ENCODE results near the gene TRIM71. TPM values are rescaled to one million over a fixed set of nuclear protein-coding genes. Genes with fewer than 3 reads are reported as not detected.

The TRIM71 gene
- total RNA-seq, 1 experiment from 2014 or later: 0.17 TPM

DNA sequence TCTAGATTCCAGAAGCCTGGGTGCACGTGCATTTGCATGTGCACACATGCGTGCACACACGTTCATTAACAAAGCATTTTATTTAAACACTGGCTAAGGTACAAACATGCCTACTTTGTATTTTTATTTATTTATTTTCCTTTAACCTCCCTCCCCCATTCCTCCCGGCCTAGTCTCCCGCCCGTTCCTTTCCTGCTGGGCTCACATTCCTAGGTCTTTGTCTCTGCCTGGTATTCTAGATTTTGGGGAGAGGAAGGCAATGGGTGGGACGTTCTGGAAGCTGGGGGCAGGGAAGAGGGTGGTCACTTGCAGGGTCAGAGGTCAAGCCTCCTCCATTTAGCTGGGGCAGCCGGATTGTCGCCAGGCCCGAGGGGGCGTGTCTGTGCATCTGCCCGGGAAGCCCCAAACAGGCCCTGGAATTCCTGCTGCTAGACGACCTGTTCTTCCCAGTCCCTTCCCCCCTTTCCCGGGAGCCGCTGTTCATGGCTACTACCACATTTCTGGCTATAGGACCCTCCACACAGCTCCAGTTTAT lies 51.8 kb downstream of the TRIM71 start:
- POLR2A ChIA-PET: no interaction called here
- H3K9ac ChIP-seq (ENCODE audit: low read length): no peak overlapping the region
- intact Hi-C loops (cut with micrococcal nuclease): no loop called here

More for the DNA sequence above, 51.8 kb downstream of the TRIM71 start:
- H3K9me2 ChIP-seq (ENCODE audit: insufficient read depth): no peaks in the 10 kb centered on the region
- no peaks in the 10 kb centered on the region for H3K79me2 ChIP-seq (ENCODE audit: insufficient read depth, low read length)
- CTCF ChIA-PET: no interaction called here
- H3K27me3 ChIP-seq (ENCODE audit: insufficient read depth, low read length): peaks cover 3% of the 10 kb centered on the region; the same call in 1 of the 2 replicates
- H3K36me3 ChIP-seq (ENCODE audit: control insufficient read depth in 1 of 2, insufficient read depth in 2 of 2, low read length in 2 of 2): no peaks in the 10 kb centered on the region
- H4K20me1 ChIP-seq (ENCODE audit: insufficient read depth): no peaks in the 10 kb centered on the region
- no TSS peak for BruUV-seq (replicated peaks)
- ATAC-seq (no peak), DNase-seq (ENCODE audit: low read depth, low spot score) (no peak)
- H3K4me3 ChIP-seq (replicated peaks in 1 of 2; ENCODE audit: low read depth in 1 of 2, low read length in 2 of 2): no peak overlapping the region
- no peak overlapping the region for H3K27ac ChIP-seq (ENCODE audit: low read depth, low read length)
- no peaks in the 10 kb centered on the region for H3K9me3 ChIP-seq (ENCODE audit: control insufficient read depth in 1 of 2, insufficient read depth in 1 of 2, low read depth in 1 of 2, low read length in 2 of 2)
- H3K4me1 ChIP-seq (ENCODE audit: control insufficient read depth in 1 of 2, insufficient read depth in 2 of 2, low read length in 2 of 2): peaks cover 0 to 5% of the 10 kb centered on the region in 2 experiments; a peak in 1 of 4 replicates
- no peak overlapping the region for H2AFZ ChIP-seq (ENCODE audit: low read depth, low read length, poor library complexity, severe bottlenecking)
- RAD21 ChIA-PET (ENCODE audit: low non-redundant PET in 1 of 2, low total read pairs in 2 of 2, uncharacterized antibody in 2 of 2, unreplicated experiment in 2 of 2): no interaction called here
- H3K4me2 ChIP-seq (ENCODE audit: low read length): no peak overlapping the region
- no peak for TF ChIP-seq EGR1 (IDR thresholded peaks at IDR 0.05; ENCODE audit: low read depth)
- no peak for TF ChIP-seq ELF1 (IDR thresholded peaks at IDR 0.05; ENCODE audit: borderline replicate concordance, low read depth)
- TF ChIP-seq ZNF274 (IDR thresholded peaks at IDR 0.05; ENCODE audit: low read depth, low read length): no peak
- no peak for TF ChIP-seq CTCF (IDR thresholded peaks at IDR 0.05 in 2 of 3, conservative IDR thresholded peaks at IDR 0.05 in 1 of 3; ENCODE audit: borderline replicate concordance in 1 of 3, insufficient read depth in 1 of 3, low read depth in 2 of 3, low read length in 2 of 3)
- no peak for TF ChIP-seq JUND (IDR thresholded peaks at IDR 0.05)
- TF ChIP-seq YY1 (IDR thresholded peaks at IDR 0.05; ENCODE audit: extremely low read depth, insufficient replicate concordance, low read depth, low read length): no peak
- TF ChIP-seq, protein P1, sequence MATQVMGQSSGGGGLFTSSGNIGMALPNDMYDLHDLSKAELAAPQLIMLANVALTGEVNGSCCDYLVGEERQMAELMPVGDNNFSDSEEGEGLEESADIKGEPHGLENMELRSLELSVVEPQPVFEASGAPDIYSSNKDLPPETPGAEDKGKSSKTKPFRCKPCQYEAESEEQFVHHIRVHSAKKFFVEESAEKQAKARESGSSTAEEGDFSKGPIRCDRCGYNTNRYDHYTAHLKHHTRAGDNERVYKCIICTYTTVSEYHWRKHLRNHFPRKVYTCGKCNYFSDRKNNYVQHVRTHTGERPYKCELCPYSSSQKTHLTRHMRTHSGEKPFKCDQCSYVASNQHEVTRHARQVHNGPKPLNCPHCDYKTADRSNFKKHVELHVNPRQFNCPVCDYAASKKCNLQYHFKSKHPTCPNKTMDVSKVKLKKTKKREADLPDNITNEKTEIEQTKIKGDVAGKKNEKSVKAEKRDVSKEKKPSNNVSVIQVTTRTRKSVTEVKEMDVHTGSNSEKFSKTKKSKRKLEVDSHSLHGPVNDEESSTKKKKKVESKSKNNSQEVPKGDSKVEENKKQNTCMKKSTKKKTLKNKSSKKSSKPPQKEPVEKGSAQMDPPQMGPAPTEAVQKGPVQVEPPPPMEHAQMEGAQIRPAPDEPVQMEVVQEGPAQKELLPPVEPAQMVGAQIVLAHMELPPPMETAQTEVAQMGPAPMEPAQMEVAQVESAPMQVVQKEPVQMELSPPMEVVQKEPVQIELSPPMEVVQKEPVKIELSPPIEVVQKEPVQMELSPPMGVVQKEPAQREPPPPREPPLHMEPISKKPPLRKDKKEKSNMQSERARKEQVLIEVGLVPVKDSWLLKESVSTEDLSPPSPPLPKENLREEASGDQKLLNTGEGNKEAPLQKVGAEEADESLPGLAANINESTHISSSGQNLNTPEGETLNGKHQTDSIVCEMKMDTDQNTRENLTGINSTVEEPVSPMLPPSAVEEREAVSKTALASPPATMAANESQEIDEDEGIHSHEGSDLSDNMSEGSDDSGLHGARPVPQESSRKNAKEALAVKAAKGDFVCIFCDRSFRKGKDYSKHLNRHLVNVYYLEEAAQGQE (IDR thresholded peaks at IDR 0.05; ENCODE audit: low read depth): no peak
- TF ChIP-seq SRF (IDR thresholded peaks at IDR 0.05; ENCODE audit: low read depth): no peak
- TF ChIP-seq TCF7L2 (IDR thresholded peaks at IDR 0.05; ENCODE audit: borderline replicate concordance, extremely low read depth, insufficient read depth, insufficient read length): no peak
- no peak for TF ChIP-seq POLR2A (IDR thresholded peaks at IDR 0.05; ENCODE audit: borderline replicate concordance, extremely low read depth, insufficient read depth, insufficient read length)
- no peak for TF ChIP-seq SIN3A (IDR thresholded peaks at IDR 0.05; ENCODE audit: low read depth)
- TF ChIP-seq POLR2AphosphoS5 (IDR thresholded peaks at IDR 0.05; ENCODE audit: low read depth, low read length): no peak
- no peak for TF ChIP-seq EZH2phosphoT487 (IDR thresholded peaks at IDR 0.05; ENCODE audit: borderline replicate concordance)

All from HCT116 (cell line).